A673 (cell line): ENCODE results near the gene SIAH3. TPM values are rescaled to one million over a fixed set of nuclear protein-coding genes. Genes with fewer than 3 reads are reported as not detected.

Source experiments
- BruUV-seq: library from RNA; stranded (reverse); fragments of 400-500 nt; replicated peaks from 2 replicates; lab custom pipeline; 2021; lab: Mats Ljungman, UMichigan
- CTCF ChIA-PET: fragments of 300-600 bp; sonication (Branson Sonifier 250); formaldehyde crosslinking; loops from one replicate; lab custom pipeline; 2022; ENCODE audit warnings: antibody characterized with exemption; lab: Charles Lee
- POLR2A ChIA-PET: fragments of 300-600 bp; sonication (Branson Sonifier 250); formaldehyde crosslinking; loops from one replicate; lab custom pipeline; 2022; ENCODE audit warnings: antibody characterized with exemption; ENCODE audit not compliant: low non-redundant PET; lab: Charles Lee
- DNase-seq: peaks from one replicate; pipeline ENCODE4 v3.0.0-alpha.2; 2015; ENCODE audit warnings: low spot score
- H3K27ac ChIP-seq: fragments of 200-600 bp; sonication (generic); 2 replicates; pipeline ENCODE4 v1.5.1; 2016; ENCODE audit warnings: mixed run types, low read depth, mild to moderate bottlenecking, mixed read lengths, antibody characterized with exemption, low read length; ENCODE audit not compliant: poor library complexity, severe bottlenecking
- H3K27me3 ChIP-seq: fragments of 200-600 bp; sonication (generic); replicated peaks from 2 replicates; pipeline ENCODE4 v1.6.1; 2017; ENCODE audit warnings: mixed run types, low read depth, mild to moderate bottlenecking, mixed read lengths, antibody characterized with exemption, low read length; ENCODE audit not compliant: insufficient read depth, poor library complexity
- H3K36me3 ChIP-seq: fragments of 200-600 bp; sonication (generic); 2 replicates; pipeline ENCODE4 v1.6.1; 2016; ENCODE audit warnings: mixed run types, mild to moderate bottlenecking, mixed read lengths, antibody characterized with exemption, low read length; ENCODE audit not compliant: insufficient read depth, poor library complexity, severe bottlenecking
- H3K4me1 ChIP-seq: fragments of 200-600 bp; sonication (generic); 2 replicates; pipeline ENCODE4 v1.6.1; 2017; ENCODE audit warnings: mixed run types, mild to moderate bottlenecking, mixed read lengths, antibody characterized with exemption, low read length; ENCODE audit not compliant: insufficient read depth, poor library complexity, severe bottlenecking
- H3K4me3 ChIP-seq: fragments of 200-600 bp; sonication (generic); 2 replicates; pipeline ENCODE4 v1.5.1; 2016; ENCODE audit warnings: low read depth, mixed run types, mild to moderate bottlenecking, mixed read lengths, low read length; ENCODE audit not compliant: poor library complexity, severe bottlenecking
- H3K9me3 ChIP-seq: fragments of 200-600 bp; sonication (generic); 2 replicates; pipeline ENCODE4 v1.6.1; 2016; ENCODE audit warnings: mixed run types, low read depth, mild to moderate bottlenecking, mixed read lengths, antibody characterized with exemption, low read length; ENCODE audit not compliant: poor library complexity, severe bottlenecking
- CTCF ChIP-seq: fragments of 300-800, 200-600 bp; sonication (generic); conservative IDR thresholded peaks from 2 replicates; pipeline ENCODE4 v1.5.1; 2017; ENCODE audit warnings: low read depth, mild to moderate bottlenecking, antibody characterized with exemption, low read length, moderate library complexity, mixed read lengths
- EZH2 ChIP-seq: fragments of 200-600 bp; sonication (generic); IDR thresholded peaks from 2 replicates; pipeline ENCODE4 v1.6.1; 2017; ENCODE audit warnings: borderline replicate concordance, low read depth, mild to moderate bottlenecking, mixed read lengths, antibody characterized with exemption, low read length; ENCODE audit not compliant: poor library complexity, severe bottlenecking
- intact Hi-C: fragments of 100-400 bp; cut with micrococcal nuclease; formaldehyde crosslinking; loops from one replicate; pipeline ENCODE4 v1.10.0; 2022; ENCODE audit not compliant: unreplicated experiment
- total RNA-seq: library from RNA; stranded (reverse); gene quantifications from 2 replicates; pipeline ENCODE4 v1.2.3, GENCODE V29; 2021

The SIAH3 gene
- total RNA-seq, 1 experiment from 2014 or later = 4.6 TPM

GRCh38 chr13:45830121-45830520 lies 21.4 kb downstream of the SIAH3 start:
- Histone ChIP-seq H3K4me3 (no peak overlapping the region), H3K27ac (no peak overlapping the region), H3K9me3 (no peaks in the 10 kb centered on the region), H3K4me1 (peaks cover 14% of the 10 kb centered on the region), H3K27me3 (no peaks in the 10 kb centered on the region), H3K36me3 (no peaks in the 10 kb centered on the region)
- DNase-seq = no peak
- ChIA-PET CTCF (no interaction called here), POLR2A (no interaction called here)
- TF ChIP-seq EZH2 (no peak), CTCF (no peak)
- intact Hi-C loops = no loop called here
- no TSS peak for BruUV-seq

- POLR2A ChIA-PET = no interaction called here
- Histone ChIP-seq H3K36me3 (no peaks in the 10 kb centered on the region), H3K27me3 (no peaks in the 10 kb centered on the region), H3K27ac (no peak overlapping the region), H3K4me3 (no peak overlapping the region), H3K9me3 (no peaks in the 10 kb centered on the region), H3K4me1 (peaks cover 1% of the 10 kb centered on the region)
- BruUV-seq = no TSS peak
- intact Hi-C loops = no loop called here
- CTCF ChIA-PET = no interaction called here
- no peak for DNase-seq
- no peak for TF ChIP-seq CTCF
- TF ChIP-seq EZH2 = no peak
These were observed 23.1 kb downstream of the SIAH3 start for GRCh38 chr13:45828256-45828968.

GRCh38 chr13:45827318-45827717 lies 24.2 kb downstream of the SIAH3 start:
- no TSS peak for BruUV-seq
- POLR2A ChIA-PET = no interaction called here
- TF ChIP-seq CTCF (no peak), EZH2 (no peak)
- H3K27me3 ChIP-seq = no peaks in the 10 kb centered on the region
- CTCF ChIA-PET = no interaction called here
- no peak for DNase-seq
- no peak overlapping the region for H3K27ac ChIP-seq
- no peaks in the 10 kb centered on the region for H3K36me3 ChIP-seq
- no peaks in the 10 kb centered on the region for H3K9me3 ChIP-seq
- no peak overlapping the region for H3K4me3 ChIP-seq
- intact Hi-C loops = no loop called here
- no peaks in the 10 kb centered on the region for H3K4me1 ChIP-seq
